B cell (primary cell): ENCODE measurements around the gene ISCA1. TPM values are rescaled to one million over a fixed set of nuclear protein-coding genes. Genes with fewer than 3 reads are reported as not detected.

Source experiments
- ATAC-seq: fragments of 200-7000 bp; cut with Tn5 transposase; one replicate; pipeline ENCODE4 v1.10.0; 2021; ENCODE audit warnings: low read depth, mild to moderate bottlenecking, moderate number of reproducible peaks, moderate library complexity
- CTCF ChIA-PET: fragments of 350-600 bp; sonication (Branson Sonifier 250); formaldehyde crosslinking; loops from one replicate; lab custom pipeline; 2021; ENCODE audit warnings: antibody characterized with exemption, inconsistent platforms; lab: Charles Lee
- POLR2A ChIA-PET: fragments of 350-600 bp; sonication (Branson Sonifier 250); formaldehyde crosslinking; loops from one replicate; lab custom pipeline; 2021; ENCODE audit warnings: antibody characterized with exemption; lab: Charles Lee
- DNase-seq: peaks from one replicate; pipeline ENCODE4 v3.0.0; 2013
- H2AFZ ChIP-seq: 2 replicates; pipeline ENCODE4 v1.6.1; 2012; ENCODE audit warnings: mild to moderate bottlenecking, low read depth, low read length; ENCODE audit not compliant: insufficient read depth, poor library complexity, severe bottlenecking
- H3K27ac ChIP-seq, 2 donors: 1 replicate in 1 of 2; 2 replicates in 1 of 2; pipeline ENCODE4 v1.5.1; 2012 to 2013; ENCODE audit warnings: low read length in 2 of 2, mild to moderate bottlenecking in 2 of 2, moderate library complexity in 1 of 2
- H3K27me3 ChIP-seq, 4 experiments: fragments of 200-600 bp in 1 of 4; sonication (generic) in 1 of 4; replicated peaks in 1 of 4; 1 replicate in 2 of 4; 2 replicates in 2 of 4; pipeline versions ENCODE4 v1.6.1 to v1.7.0; 2013 to 2016; ENCODE audit warnings: low read length in 3 of 4, mild to moderate bottlenecking in 2 of 4, mixed read lengths in 1 of 4, moderate library complexity in 1 of 4; ENCODE audit not compliant: insufficient read depth in 4 of 4, control insufficient read depth in 3 of 4; ENCODE audit errors: control extremely low read depth in 1 of 4
- H3K36me3 ChIP-seq, 2 experiments: replicated peaks in 1 of 2; 1 replicate in 1 of 2; 2 replicates in 1 of 2; pipeline versions ENCODE4 v1.6.1 to v1.7.1; 2013; ENCODE audit warnings: low read length in 1 of 2; ENCODE audit not compliant: insufficient read depth in 2 of 2, control insufficient read depth in 1 of 2; ENCODE audit errors: control extremely low read depth in 1 of 2, extremely low read depth in 1 of 2
- H3K4me1 ChIP-seq, 2 donors: fragments of 200-600 bp in 1 of 2; sonication (generic) in 1 of 2; 1 replicate in 1 of 2; 2 replicates in 1 of 2; pipeline versions ENCODE4 v1.5.1 to v1.6.1; 2013 to 2017; ENCODE audit warnings: low read length in 2 of 2; ENCODE audit not compliant: control insufficient read depth in 2 of 2, insufficient read depth in 2 of 2
- H3K4me2 ChIP-seq: replicated peaks from 2 replicates; pipeline ENCODE3; 2012; ENCODE audit warnings: mild to moderate bottlenecking, low read depth, low read length; ENCODE audit not compliant: poor library complexity, severe bottlenecking
- H3K4me3 ChIP-seq, 5 experiments: fragments of 200-600 bp in 1 of 5; sonication (generic) in 1 of 5; 1 replicate in 3 of 5; 2 replicates in 2 of 5; pipeline versions ENCODE4 v1.5.1 to v1.7.0; 2011 to 2016; ENCODE audit warnings: low read length in 4 of 5, mild to moderate bottlenecking in 4 of 5, low read depth in 2 of 5, control low read depth in 1 of 5, moderate library complexity in 1 of 5; ENCODE audit not compliant: insufficient read depth in 1 of 5; ENCODE audit errors: control extremely low read depth in 1 of 5, extremely low read depth in 1 of 5
- H3K79me2 ChIP-seq: fragments of 200-600 bp; sonication (generic); one replicate; pipeline ENCODE4 v1.6.0; 2016; ENCODE audit warnings: low read length; ENCODE audit not compliant: control insufficient read depth, insufficient read depth
- H3K9ac ChIP-seq: fragments of 200-600 bp; sonication (generic); 2 replicates; pipeline ENCODE4 v1.6.1; 2017; ENCODE audit warnings: mild to moderate bottlenecking, low read length, moderate library complexity
- H3K9me3 ChIP-seq, 3 donors: one replicate each; pipeline versions ENCODE4 v1.6.1 to v1.7.1; 2013; ENCODE audit warnings: low read length in 2 of 3; ENCODE audit not compliant: control insufficient read depth in 2 of 3, insufficient read depth in 1 of 3; ENCODE audit errors: control extremely low read depth in 1 of 3
- H4K20me1 ChIP-seq: 2 replicates; pipeline ENCODE4 v1.6.0; 2012; ENCODE audit warnings: mild to moderate bottlenecking, low read length; ENCODE audit not compliant: insufficient read depth, control insufficient read depth, poor library complexity, severe bottlenecking
- H3K27ac Mint-ChIP-seq: one replicate; pipeline ENCODE4 v1.8.0; 2021; ENCODE audit warnings: mixed read lengths
- H3K27me3 Mint-ChIP-seq: one replicate; pipeline ENCODE4 v1.8.0; 2021; ENCODE audit warnings: mixed read lengths
- H3K4me1 Mint-ChIP-seq: one replicate; pipeline ENCODE4 v1.8.0; 2021; ENCODE audit warnings: mixed read lengths
- H3K4me3 Mint-ChIP-seq: one replicate; pipeline ENCODE4 v1.8.0; 2021; ENCODE audit warnings: mixed read lengths
- H3K9me3 Mint-ChIP-seq: one replicate; pipeline ENCODE4 v1.8.0; 2022; ENCODE audit warnings: mixed read lengths; ENCODE audit not compliant: insufficient read depth
- EZH2 ChIP-seq: IDR thresholded peaks from 2 replicates; pipeline ENCODE4 v1.6.1; 2012; ENCODE audit warnings: borderline replicate concordance, low read depth, mild to moderate bottlenecking, moderate library complexity, low read length; ENCODE audit not compliant: insufficient read depth, poor library complexity, severe bottlenecking
- WGBS: methylation state at CpG from one replicate; pipeline ENCODE4 v1.1.5; 2013; ENCODE audit warnings: missing lambda C conversion rate; ENCODE audit not compliant: insufficient coverage; 5-methylcytosine and 5-hydroxymethylcytosine counted together
- intact Hi-C: fragments of 100-400 bp; cut with micrococcal nuclease; formaldehyde crosslinking; loops from one replicate; pipeline ENCODE4 v1.10.0; 2022
- polyA plus RNA-seq: library from polyadenylated mRNA; depleted of rRNA; stranded (reverse); fragments of >200 nt; gene quantifications from 2 replicates; pipeline ENCODE4 v1.2.3, GENCODE V29; 2012
- total RNA-seq, 2 donors: library from RNA; stranded (reverse); fragments of 120-200 nt in 1 of 2; gene quantifications; 1 replicate in 1 of 2; 2 replicates in 1 of 2; pipeline versions ENCODE4 v1.2.3 to v1.2.4, GENCODE V29; 2013 to 2022
- TF ChIP-seq, protein P1 (sequence below): fragments of 200-600 bp; IDR thresholded peaks from one replicate; pipeline ENCODE4 v1.8.0; 2022; ENCODE audit warnings: antibody characterized with exemption, mild to moderate bottlenecking

Gene ISCA1
- total and polyA plus RNA-seq, 2 donors (not counting 1 experiment from before 2014, with no cell fraction given), result 17.8 to 32.7 TPM

DNA sequence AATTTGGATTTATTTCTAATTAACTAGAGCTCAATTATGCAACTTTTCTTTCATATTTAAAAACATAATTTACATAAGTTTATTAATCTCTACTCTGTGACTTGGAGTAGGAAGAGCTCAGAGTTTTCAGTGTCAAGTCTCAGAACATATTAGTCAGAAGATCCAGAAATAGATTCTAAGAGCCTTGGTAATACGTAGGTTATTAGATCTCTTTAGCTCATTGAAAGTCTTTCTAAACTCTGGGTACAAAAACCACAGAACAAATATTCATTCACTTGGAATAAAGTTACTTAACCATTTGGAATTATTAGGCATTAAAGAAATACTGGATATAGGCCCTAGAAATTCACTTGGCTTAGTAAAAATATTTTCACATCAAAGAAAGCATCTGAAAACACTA is 26.3 kb upstream of the ISCA1 start:
- H3K4me3 ChIP-seq, result no peak overlapping the region
- peaks cover 0 to 3% (median 0%) of the 10 kb centered on the region in 3 donors for H3K9me3 ChIP-seq
- ChIA-PET POLR2A (no interaction called here), CTCF (no interaction called here)
- H3K4me1 ChIP-seq, result no peaks in the 10 kb centered on the region
- no peak overlapping the region for H3K27ac ChIP-seq
- no peaks in the 10 kb centered on the region for H3K27me3 ChIP-seq
- Mint-ChIP-seq H3K9me3 (no peaks in the 10 kb centered on the region), H3K27ac (no peak overlapping the region), H3K4me1 (no peaks in the 10 kb centered on the region), H3K27me3 (no peaks in the 10 kb centered on the region), H3K4me3 (no peak overlapping the region)
- ATAC-seq (no peak), DNase-seq (no peak)
- WGBS, result no CpG with 5 or more reads among the region's 1 CpG
- intact Hi-C loops, result no loop called here
- no peak overlapping the region for H3K9ac ChIP-seq
- no peaks in the 10 kb centered on the region for H4K20me1 ChIP-seq
- H3K79me2 ChIP-seq, result peaks cover 3% of the 10 kb centered on the region
- H2AFZ ChIP-seq, result no peak overlapping the region
- H3K36me3 ChIP-seq, result peaks cover 24 to 78% of the 10 kb centered on the region in 2 experiments
- TF ChIP-seq EZH2, result no peak
- TF ChIP-seq, protein P1, sequence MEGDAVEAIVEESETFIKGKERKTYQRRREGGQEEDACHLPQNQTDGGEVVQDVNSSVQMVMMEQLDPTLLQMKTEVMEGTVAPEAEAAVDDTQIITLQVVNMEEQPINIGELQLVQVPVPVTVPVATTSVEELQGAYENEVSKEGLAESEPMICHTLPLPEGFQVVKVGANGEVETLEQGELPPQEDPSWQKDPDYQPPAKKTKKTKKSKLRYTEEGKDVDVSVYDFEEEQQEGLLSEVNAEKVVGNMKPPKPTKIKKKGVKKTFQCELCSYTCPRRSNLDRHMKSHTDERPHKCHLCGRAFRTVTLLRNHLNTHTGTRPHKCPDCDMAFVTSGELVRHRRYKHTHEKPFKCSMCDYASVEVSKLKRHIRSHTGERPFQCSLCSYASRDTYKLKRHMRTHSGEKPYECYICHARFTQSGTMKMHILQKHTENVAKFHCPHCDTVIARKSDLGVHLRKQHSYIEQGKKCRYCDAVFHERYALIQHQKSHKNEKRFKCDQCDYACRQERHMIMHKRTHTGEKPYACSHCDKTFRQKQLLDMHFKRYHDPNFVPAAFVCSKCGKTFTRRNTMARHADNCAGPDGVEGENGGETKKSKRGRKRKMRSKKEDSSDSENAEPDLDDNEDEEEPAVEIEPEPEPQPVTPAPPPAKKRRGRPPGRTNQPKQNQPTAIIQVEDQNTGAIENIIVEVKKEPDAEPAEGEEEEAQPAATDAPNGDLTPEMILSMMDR, result no peak
- no peak overlapping the region for H3K4me2 ChIP-seq

DNA sequence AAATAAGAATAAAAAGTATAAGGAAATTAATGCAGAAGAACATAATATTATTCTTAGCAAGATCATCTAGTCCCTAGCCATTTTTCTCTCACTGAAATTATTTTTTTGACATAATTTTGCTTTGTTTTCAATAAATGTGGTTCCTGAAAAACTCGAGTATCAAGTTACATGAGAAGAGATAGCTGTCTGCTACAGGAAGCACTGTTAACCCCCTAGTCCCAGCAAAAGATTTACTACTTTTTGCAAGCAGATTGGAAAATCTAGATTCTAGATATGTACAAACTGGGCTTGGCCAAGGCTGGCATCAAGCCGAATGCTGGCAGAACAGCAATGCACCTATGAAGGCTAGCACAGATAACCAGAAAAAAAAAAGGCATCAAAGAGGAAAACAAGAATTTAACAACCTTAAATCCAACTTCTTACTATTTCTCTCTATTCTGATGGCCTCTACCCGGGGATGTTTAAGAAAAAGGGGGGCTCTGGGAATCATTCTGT is 21.9 kb upstream of the ISCA1 start:
- ChIA-PET CTCF (interaction anchor here (0.6 kb wide), 1 partner anchor 606 kb away, joined by 3 read pairs; no protein-coding TSS in a partner anchor), POLR2A (no interaction called here)
- Mint-ChIP-seq H3K9me3 (no peaks in the 10 kb centered on the region), H3K4me3 (no peak overlapping the region), H3K27ac (no peak overlapping the region), H3K27me3 (no peaks in the 10 kb centered on the region), H3K4me1 (no peaks in the 10 kb centered on the region)
- Histone ChIP-seq H3K4me2 (no peak overlapping the region), H3K9ac (no peak overlapping the region), H3K27me3 (no peaks in the 10 kb centered on the region), H3K4me3 (no peak overlapping the region), H3K27ac (no peak overlapping the region), H4K20me1 (no peaks in the 10 kb centered on the region), H3K79me2 (peaks cover 3% of the 10 kb centered on the region), H3K9me3 (no peaks in the 10 kb centered on the region), H2AFZ (no peak overlapping the region), H3K36me3 (peaks cover 12 to 92% of the 10 kb centered on the region in 2 experiments), H3K4me1 (no peaks in the 10 kb centered on the region)
- no peak for ATAC-seq
- no CpG with 5 or more reads among the region's 3 CpGs for WGBS
- TF ChIP-seq, protein P1, result no peak
- no peak for TF ChIP-seq EZH2
- intact Hi-C loops, result no loop called here
- DNase-seq, result no peak
